Measurements from ENCODE around the gene POLN. TPM values are rescaled to one million over a fixed set of nuclear protein-coding genes. Genes with fewer than 3 reads are reported as not detected.

Gene POLN
- total RNA-seq (2012; rRNA removed) (0.72 and 1.1 TPM in 2 replicates), polyA plus RNA-seq (2012; rRNA removed) (0.63 and 0.82 TPM in 2 replicates), Bru-seq, nascent RNA (percentile 48 among the genes with signal in this experiment), BruChase-seq, experiment 1, labeled RNA remaining after a 6-hour chase (percentile 65 among the genes with signal in this experiment), BruChase-seq, experiment 2, labeled RNA remaining after a 2-hour chase (percentile 65 among the genes with signal in this experiment)
- polyA plus RNA-seq (2012; cell fraction: cytosol; rRNA removed), result 0.03 and 0.63 TPM in 2 replicates
- 3.3 and 5.4 TPM in 2 replicates for polyA plus RNA-seq (2012; cell fraction: nucleus; rRNA removed; ENCODE audit: low replicate concordance)
- long read RNA-seq, partial matches to known transcripts, result 1 of 2 reads
- long read RNA-seq, other reads (novel, unspliced or antisense), result 1 of 2 reads

- Histone ChIP-seq H4K8ac (ENCODE audit: low read depth in 2 of 2, low read length in 2 of 2) (peak within 1 kb of the TSS in 1 of 2 experiments; percentile 45; a peak in 1 of 4 replicates), H2AFZ (replicated peaks; ENCODE audit: low read length, poor library complexity) (peak within 1 kb of the TSS; percentile 93), H2BK5ac (ENCODE audit: low read depth, low read length, poor library complexity, severe bottlenecking) (no peak within 1 kb of the TSS), H3K18ac (ENCODE audit: low read depth, low read length) (no peak within 1 kb of the TSS), H4K20me1 (ENCODE audit: insufficient read depth, low read length) (peaks cover 6% of the 10 kb centered on the region), H3K9me1 (ENCODE audit: insufficient read depth, low read length) (no peaks in the 10 kb centered on the region), H3K36me3 (ENCODE audit: control insufficient read depth, insufficient read depth, low read length) (no peaks in the 10 kb centered on the region; the same call in 1 of the 2 replicates), H2BK120ac (ENCODE audit: low read depth, low read length) (no peak within 1 kb of the TSS), H3K27ac (ENCODE audit: insufficient read depth, low read length) (peak within 1 kb of the TSS; percentile 48), H3K4me2 (ENCODE audit: low read depth, low read length) (peak within 1 kb of the TSS; percentile 96), H4K91ac (ENCODE audit: insufficient read depth, low read depth, low read length) (no peak within 1 kb of the TSS), H3K27me3 (ENCODE audit: control insufficient read depth, insufficient read depth, low read length) (no peaks in the 10 kb centered on the region), H3K23ac (ENCODE audit: low read depth, low read length) (peak within 1 kb of the TSS; percentile 30), H3K9me3 (ENCODE audit: control insufficient read depth, insufficient read depth, low read length) (no peaks in the 10 kb centered on the region), H4K5ac (ENCODE audit: low read depth, low read length) (no peak within 1 kb of the TSS), H2AK5ac (ENCODE audit: low read depth, low read length) (no peak within 1 kb of the TSS), H3K9ac (ENCODE audit: low read depth, low read length) (peak within 1 kb of the TSS; percentile 90), H3K79me1 (ENCODE audit: low read depth in 1 of 2, low read length in 2 of 2) (peaks cover 9 to 24% of the 10 kb centered on the region in 2 experiments), H3K4me1 (ENCODE audit: control insufficient read depth, insufficient read depth, low read length) (peaks cover 6% of the 10 kb centered on the region), H2BK15ac (ENCODE audit: low read depth, low read length) (no peak within 1 kb of the TSS), H3K14ac (replicated peaks; ENCODE audit: low read depth, low read length) (no peak within 1 kb of the TSS), H3K56ac (ENCODE audit: extremely low read depth, insufficient read depth, low read length) (peak within 1 kb of the TSS; percentile 50; the same call in 1 of the 2 replicates), H3K4ac (ENCODE audit: low read depth, low read length) (no peak within 1 kb of the TSS), H2AK9ac (replicated peaks; ENCODE audit: low read depth, low read length, poor library complexity) (peak within 1 kb of the TSS; percentile 70), H2BK20ac (ENCODE audit: low read depth, low read length) (no peak within 1 kb of the TSS), H3K4me3 (ENCODE audit: insufficient read depth, low read depth, low read length) (peak within 1 kb of the TSS; percentile 78)
- in situ Hi-C loops (cut with MboI; ENCODE audit: low sequenced_read_pairs), result no loop called here
- ChIA-PET CTCF (no interaction called here), POLR2A (ENCODE audit: unreplicated experiment) (interaction anchor here (1.0 kb wide), 1 partner anchor 227 kb away, joined by 3 read pairs; the partner anchor contains the start of gene RNF4)
- ATAC-seq (ENCODE audit: low read depth) (peak; percentile 98), DNase-seq (peak; percentile 96)
- intact Hi-C loops (cut with micrococcal nuclease), result loop anchor here (5.0 kb wide), 1 partner anchor 221 kb away; no protein-coding TSS in a partner anchor
- WGBS, 2 experiments (ENCODE audit: extremely low coverage in 2 of 2, insufficient read length in 1 of 2), result 0% methylated on average over 42 of the region's 88 CpGs; no CpG with 5 or more reads in 1 of the 2 experiments
- dilution Hi-C loops (cut with HindIII; ENCODE audit: low sequenced_read_pairs, unreplicated experiment), result no loop called here
- no TSS peak for BruUV-seq (replicated peaks)
- TF ChIP-seq RAD21 (IDR thresholded peaks at IDR 0.05; ENCODE audit: low read length) (no peak; the same call in 1 of the 2 replicates), SMC3 (IDR thresholded peaks at IDR 0.05; ENCODE audit: low read depth, low read length) (no peak), MAFK (IDR thresholded peaks at IDR 0.05; ENCODE audit: low read depth, low read length) (no peak), USF2 (IDR thresholded peaks at IDR 0.05; ENCODE audit: low read depth, low read length) (peak; percentile 27; the same call in 1 of the 2 replicates), BHLHE40 (IDR thresholded peaks at IDR 0.05; ENCODE audit: low read depth, low read length) (no peak), RFX5 (IDR thresholded peaks at IDR 0.05; ENCODE audit: low read depth, low read length) (no peak), ELK1 (IDR thresholded peaks at IDR 0.05; ENCODE audit: borderline replicate concordance, low read depth, low read length) (no peak), MXI1 (IDR thresholded peaks at IDR 0.05; ENCODE audit: borderline replicate concordance, low read depth, low read length) (peak; percentile 80), MAZ (IDR thresholded peaks at IDR 0.05; ENCODE audit: borderline replicate concordance, low read depth, low read length) (peak; percentile 94; the same call in 1 of the 2 replicates), CEBPB (IDR thresholded peaks at IDR 0.05; ENCODE audit: low read depth, low read length) (no peak), POLR2A (IDR thresholded peaks at IDR 0.05; ENCODE audit: low read depth, low read length) (peak; percentile 26; the same call in 1 of the 2 replicates), RCOR1 (IDR thresholded peaks at IDR 0.05; ENCODE audit: insufficient replicate concordance, low read length) (no peak), CHD1 (IDR thresholded peaks at IDR 0.05; ENCODE audit: low read depth, low read length) (no peak)
Measured at GRCh38 chr4:2241410-2242353, at the start of gene POLN, which contains the start of gene HAUS3. Gene POLN (minus strand): TSS chr4:2242121. CDS start chr4:2229231, 12,890 bp downstream. Gene HAUS3 (minus strand): TSS chr4:2242121. CDS start chr4:2240946, 1,175 bp downstream.

Data from IMR-90 (cell line).